GM12878 (cell line): Measurements from ENCODE around the gene HNRNPA0. TPM values are rescaled to one million over a fixed set of nuclear protein-coding genes. Genes with fewer than 3 reads are reported as not detected.
A peak's percentile ranks its signal among the peaks of the same experiment; 100 is the strongest.

Experiments
- ATAC-seq: fragments of 200-7000 bp; cut with Tn5 transposase; 3 replicates; pipeline ENCODE4 v1.9.1; 2020; ENCODE audit warnings: mild to moderate bottlenecking, moderate library complexity
- BruUV-seq: library from RNA; stranded (reverse); fragments of 400-500 nt; replicated peaks from 2 replicates; lab custom pipeline; 2021; lab: Mats Ljungman, UMichigan
- CTCF ChIA-PET: fragments of 300-600 bp; sonication (Branson Sonifier 250); formaldehyde crosslinking; extraction: SDS; loops from one replicate; lab custom pipeline; 2021; ENCODE audit warnings: inconsistent platforms; lab: Yijun Ruan, JAX
- POLR2A ChIA-PET: fragments of 350-600 bp; formaldehyde crosslinking; extraction: SDS; loops from one replicate; lab custom pipeline; 2021; ENCODE audit warnings: inconsistent platforms; lab: Charles Lee
- RAD21 ChIA-PET: fragments of 300-600 bp; sonication (Branson Sonifier 250); formaldehyde crosslinking; loops from one replicate; lab custom pipeline; 2023; ENCODE audit warnings: antibody characterized with exemption; ENCODE audit not compliant: unreplicated experiment; lab: Charles Lee
- SMC1A ChIA-PET: fragments of 300-600 bp; sonication (Branson Sonifier 250); formaldehyde crosslinking; loops from one replicate; lab custom pipeline; 2023; ENCODE audit not compliant: unreplicated experiment, uncharacterized antibody; lab: Charles Lee
- DNase-seq: peaks from one replicate; pipeline ENCODE4 v3.0.0-alpha.2; 2011; ENCODE audit warnings: low read depth, low spot score
- FAIRE-seq: peaks from 3 replicates; lab custom pipeline; 2011; peaks lifted over from hg19 to GRCh38; lab: Jason Lieb, UNC
- H2AFZ ChIP-seq: 2 replicates; pipeline ENCODE4 v1.6.0; 2011; ENCODE audit warnings: low read depth, low read length, control low read depth; ENCODE audit not compliant: control insufficient read depth
- H3K27ac ChIP-seq: 2 replicates; pipeline ENCODE4 v1.5.1; 2011; ENCODE audit warnings: control low read depth; ENCODE audit not compliant: control insufficient read depth, insufficient read depth
- H3K27me3 ChIP-seq, 2 experiments: replicated peaks in 1 of 2; 2 replicates each; pipeline versions ENCODE4 v1.6.0 to v1.6.1; 2011; ENCODE audit warnings: low read length in 1 of 2; ENCODE audit not compliant: control insufficient read depth in 2 of 2, insufficient read depth in 2 of 2
- H3K36me3 ChIP-seq, 2 experiments: 2 replicates each; pipeline ENCODE4 v1.5.1; 2011; ENCODE audit warnings: low read length in 1 of 2; ENCODE audit not compliant: control insufficient read depth in 2 of 2, insufficient read depth in 2 of 2
- H3K4me1 ChIP-seq: 2 replicates; pipeline ENCODE4 v1.6.1; 2011; ENCODE audit warnings: mild to moderate bottlenecking, low read length, moderate library complexity, mixed read lengths; ENCODE audit not compliant: control insufficient read depth, insufficient read depth
- H3K4me2 ChIP-seq: 2 replicates; pipeline ENCODE4 v1.6.0; 2011; ENCODE audit warnings: control low read depth; ENCODE audit not compliant: control insufficient read depth, insufficient read depth
- H3K4me3 ChIP-seq: fragments of 200-600 bp; sonication (generic); 2 replicates; pipeline ENCODE4 v1.5.1; 2016
- H3K79me2 ChIP-seq: 2 replicates; pipeline ENCODE4 v1.6.0; 2011; ENCODE audit warnings: low read length; ENCODE audit not compliant: control insufficient read depth, insufficient read depth
- H3K9ac ChIP-seq: 2 replicates; pipeline ENCODE4 v1.8.0; 2011; ENCODE audit warnings: low read length, control low read depth, mixed read lengths; ENCODE audit not compliant: control insufficient read depth, insufficient read depth
- H3K9me3 ChIP-seq: replicated peaks from 3 replicates; pipeline ENCODE4 v1.5.1; 2011; ENCODE audit warnings: mild to moderate bottlenecking, low read length; ENCODE audit not compliant: control insufficient read depth, insufficient read depth
- H4K20me1 ChIP-seq: 2 replicates; pipeline ENCODE4 v1.6.0; 2011; ENCODE audit not compliant: control insufficient read depth, insufficient read depth
- ASH2L ChIP-seq: fragments of 300-600, 200-600 bp; sonication (generic); IDR thresholded peaks from 2 replicates; pipeline ENCODE4 v1.6.1; 2017; ENCODE audit warnings: low read depth, mild to moderate bottlenecking, borderline replicate concordance
- BCL11A ChIP-seq: IDR thresholded peaks from 2 replicates; pipeline ENCODE4 v1.6.1; 2011; ENCODE audit warnings: low read depth, low read length
- CHD1 ChIP-seq: IDR thresholded peaks from 2 replicates; pipeline ENCODE4 v1.6.1; 2012; ENCODE audit warnings: low read depth, low read length, improper control_type of control experiment
- NFYB ChIP-seq: IDR thresholded peaks from 2 replicates; pipeline ENCODE4 v1.6.1; 2011; ENCODE audit warnings: low read depth, mild to moderate bottlenecking, low read length, improper control_type of control experiment, moderate library complexity; ENCODE audit not compliant: insufficient read depth
- RCOR1 ChIP-seq: conservative IDR thresholded peaks from 2 replicates; pipeline ENCODE4 v1.6.1; 2012; ENCODE audit warnings: low read depth, low read length, improper control_type of control experiment
- SUZ12 ChIP-seq: fragments of 200-600 bp; sonication (generic); IDR thresholded peaks from one replicate; pipeline ENCODE4 v1.6.1; 2018; ENCODE audit warnings: antibody characterized with exemption, mild to moderate bottlenecking; ENCODE audit not compliant: unreplicated experiment
- WGBS: methylation state at CpG from one replicate; pipeline ENCODE4 v1.1.6; 2016; ENCODE audit warnings: low lambda C conversion rate; ENCODE audit not compliant: insufficient replicate concordance, insufficient coverage; ENCODE audit errors: missing lambda C conversion rate; 5-methylcytosine and 5-hydroxymethylcytosine counted together
- in situ Hi-C: fragments of 300-500 bp; cut with MboI; formaldehyde crosslinking; loops from 9 replicates; pipeline ENCODE4 v1.14.3; 2018; ENCODE audit warnings: mixed read lengths
- intact Hi-C: fragments of 100-400 bp; cut with micrococcal nuclease; formaldehyde crosslinking; loops from one replicate; pipeline ENCODE4 v1.14.2; 2022; ENCODE audit not compliant: unreplicated experiment
- polyA plus RNA-seq, 11 experiments: library from polyadenylated mRNA; depleted of rRNA in 4 of 11; unstranded in 6 of 11; stranded (reverse) in 5 of 11; fragments of >200 nt; fragmentation: Nextera tagmentation in 4 of 11; fragmentation: Illumina TruSeq in 1 of 11; extraction: Ambion mirVana in 4 of 11; extraction: Trizol in 1 of 11; gene quantifications; 1 replicate in 1 of 11; 2 replicates in 10 of 11; pipeline versions ENCODE4 v1.2.1 to v1.2.3, GENCODE V29; 2011 to 2016; ENCODE audit warnings: inconsistent platforms in 2 of 11, missing spikeins in 2 of 11, low read depth in 1 of 11
- total RNA-seq, 4 experiments: library from RNA; depleted of rRNA in 3 of 4; stranded (reverse); fragments of >200 nt in 3 of 4; fragmentation: Illumina TruSeq in 1 of 4; extraction: Trizol in 1 of 4; gene quantifications; 2 replicates each; pipeline versions ENCODE4 v1.2.1 to v1.2.3, GENCODE V29; 2013 to 2021
- TF ChIP-seq, protein P1 (sequence below): fragments of 450-650 bp; formaldehyde crosslinking; IDR thresholded peaks from 2 replicates; pipeline ENCODE4 v1.5.0; 2022; ENCODE audit warnings: mild to moderate bottlenecking, missing genetic modification characterization

Gene HNRNPA0
- total and polyA plus RNA-seq, 10 of the 15 experiments (the other 5 are each of a cell fraction or from before 2014, with no cell fraction given): 6.3 to 45.0 (median 12.5) TPM

DNA sequence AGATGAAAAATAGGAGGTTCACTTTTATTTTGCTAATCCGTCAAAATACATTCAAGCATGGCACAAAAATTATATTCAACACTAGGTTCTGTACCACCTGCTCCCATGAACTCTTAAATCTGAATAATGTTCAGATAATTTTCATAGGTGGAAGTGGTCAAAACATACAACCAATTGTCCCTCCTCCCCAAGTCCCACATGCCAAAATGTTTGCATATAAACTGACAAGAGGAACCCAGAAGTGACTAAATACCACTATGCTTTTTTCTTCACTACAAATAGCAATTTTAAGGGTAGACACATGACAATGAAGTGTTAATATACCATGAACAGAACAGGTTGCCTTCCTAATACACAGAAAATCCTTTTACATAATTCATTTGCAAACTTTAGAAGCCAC lies 3.7 kb downstream of the HNRNPA0 start:
- CTCF ChIA-PET: interaction anchor here (0.5 to 5.5 kb wide), 10 partner anchors 9 to 288 kb away, joined by 3 to 56 read pairs (median 4); partner anchors contain the start of gene KLHL3
- no TSS peak for BruUV-seq
- ATAC-seq (no peak), FAIRE-seq (no peak), DNase-seq (no peak)
- Histone ChIP-seq H3K9ac (no peak overlapping the region), H3K79me2 (peaks cover 48% of the 10 kb centered on the region), H3K4me1 (peaks cover 15% of the 10 kb centered on the region), H3K4me3 (peak overlapping the region; percentile 39), H2AFZ (no peak overlapping the region), H4K20me1 (no peaks in the 10 kb centered on the region), H3K27me3 (no peaks in the 10 kb centered on the region), H3K9me3 (no peaks in the 10 kb centered on the region), H3K27ac (no peak overlapping the region), H3K4me2 (peak overlapping the region; percentile 88), H3K36me3 (no peaks in the 10 kb centered on the region; a peak in 1 of 4 replicates)
- 100% methylated on average over 1 of the region's 1 CpG for WGBS
- RAD21 ChIA-PET: interaction anchor here (1.8 to 2.0 kb wide), 3 partner anchors 8 to 29 kb away, joined by 7 to 16 read pairs (median 12); no protein-coding TSS in a partner anchor
- TF ChIP-seq SUZ12 (no peak), RCOR1 (no peak), CHD1 (no peak), NFYB (0 out of 2 replicates have a peak, but pooled peaks have one; percentile 19), BCL11A (no peak), ASH2L (0 out of 2 replicates have a peak, but pooled peaks have one; percentile 40)
- TF ChIP-seq, protein P1, sequence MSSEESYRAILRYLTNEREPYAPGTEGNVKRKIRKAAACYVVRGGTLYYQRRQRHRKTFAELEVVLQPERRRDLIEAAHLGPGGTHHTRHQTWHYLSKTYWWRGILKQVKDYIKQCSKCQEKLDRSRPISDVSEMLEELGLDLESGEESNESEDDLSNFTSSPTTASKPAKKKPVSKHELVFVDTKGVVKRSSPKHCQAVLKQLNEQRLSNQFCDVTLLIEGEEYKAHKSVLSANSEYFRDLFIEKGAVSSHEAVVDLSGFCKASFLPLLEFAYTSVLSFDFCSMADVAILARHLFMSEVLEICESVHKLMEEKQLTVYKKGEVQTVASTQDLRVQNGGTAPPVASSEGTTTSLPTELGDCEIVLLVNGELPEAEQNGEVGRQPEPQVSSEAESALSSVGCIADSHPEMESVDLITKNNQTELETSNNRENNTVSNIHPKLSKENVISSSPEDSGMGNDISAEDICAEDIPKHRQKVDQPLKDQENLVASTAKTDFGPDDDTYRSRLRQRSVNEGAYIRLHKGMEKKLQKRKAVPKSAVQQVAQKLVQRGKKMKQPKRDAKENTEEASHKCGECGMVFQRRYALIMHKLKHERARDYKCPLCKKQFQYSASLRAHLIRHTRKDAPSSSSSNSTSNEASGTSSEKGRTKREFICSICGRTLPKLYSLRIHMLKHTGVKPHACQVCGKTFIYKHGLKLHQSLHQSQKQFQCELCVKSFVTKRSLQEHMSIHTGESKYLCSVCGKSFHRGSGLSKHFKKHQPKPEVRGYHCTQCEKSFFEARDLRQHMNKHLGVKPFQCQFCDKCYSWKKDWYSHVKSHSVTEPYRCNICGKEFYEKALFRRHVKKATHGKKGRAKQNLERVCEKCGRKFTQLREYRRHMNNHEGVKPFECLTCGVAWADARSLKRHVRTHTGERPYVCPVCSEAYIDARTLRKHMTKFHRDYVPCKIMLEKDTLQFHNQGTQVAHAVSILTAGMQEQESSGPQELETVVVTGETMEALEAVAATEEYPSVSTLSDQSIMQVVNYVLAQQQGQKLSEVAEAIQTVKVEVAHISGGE (CRISPR knock-in tag): no peak
- in situ Hi-C loops (no loop called here), intact Hi-C loops (loop anchor here (5.0 to 10.0 kb wide), 2 partner anchors 282 to 714 kb away; partner anchors contain the start of genes EGR1 and FAM13B)
- POLR2A ChIA-PET: interaction anchor here (0.6 kb wide), 1 partner anchor 37 kb away, joined by 3 read pairs; no protein-coding TSS in a partner anchor
- SMC1A ChIA-PET: interaction anchor here (1.0 to 1.8 kb wide), 2 partner anchors 90 to 119 kb away, joined by 3 to 14 read pairs; no protein-coding TSS in a partner anchor
